HUES48 (cell line): Measurements from ENCODE around the gene CYB561D1.

Source experiments
- H3K27ac ChIP-seq: one replicate; pipeline ENCODE4 v1.7.0; 2013; ENCODE audit warnings: low read depth, low read length, inconsistent platforms
- H3K27me3 ChIP-seq: 2 replicates; pipeline ENCODE4 v1.6.1; 2013; ENCODE audit warnings: mild to moderate bottlenecking, low read length; ENCODE audit not compliant: control insufficient read depth, insufficient read depth
- H3K36me3 ChIP-seq: 2 replicates; pipeline ENCODE4 v1.6.1; 2013; ENCODE audit warnings: low read length; ENCODE audit not compliant: control insufficient read depth, insufficient read depth
- H3K4me1 ChIP-seq: 2 replicates; pipeline ENCODE4 v1.6.1; 2013; ENCODE audit warnings: mild to moderate bottlenecking, low read length; ENCODE audit not compliant: control insufficient read depth, insufficient read depth
- H3K4me3 ChIP-seq: 2 replicates; pipeline ENCODE4 v1.5.1; 2013; ENCODE audit warnings: mild to moderate bottlenecking, low read depth, low read length
- H3K9ac ChIP-seq: 2 replicates; pipeline ENCODE4 v1.6.1; 2013; ENCODE audit warnings: mild to moderate bottlenecking, low read depth, low read length, moderate library complexity
- H3K9me3 ChIP-seq: 2 replicates; pipeline ENCODE4 v1.6.1; 2013; ENCODE audit warnings: low read length; ENCODE audit not compliant: control insufficient read depth, insufficient read depth

The CYB561D1 gene

GRCh38 chr1:109500941-109501381, 7.1 kb downstream of the CYB561D1 start:
- Histone ChIP-seq H3K27me3 (no peaks in the 10 kb centered on the region), H3K27ac (no peak overlapping the region), H3K9ac (no peak overlapping the region), H3K9me3 (no peaks in the 10 kb centered on the region), H3K4me1 (peaks cover 17% of the 10 kb centered on the region), H3K4me3 (no peak overlapping the region), H3K36me3 (no peaks in the 10 kb centered on the region)

GRCh38 chr1:109501644-109502363, 7.9 kb downstream of the CYB561D1 start:
- Histone ChIP-seq H3K4me1 (peaks cover 17% of the 10 kb centered on the region), H3K9me3 (no peaks in the 10 kb centered on the region), H3K36me3 (no peaks in the 10 kb centered on the region), H3K4me3 (no peak overlapping the region), H3K27ac (no peak overlapping the region), H3K9ac (no peak overlapping the region), H3K27me3 (no peaks in the 10 kb centered on the region)

GRCh38 chr1:109502364-109502851, 8.5 kb downstream of the CYB561D1 start:
- no peak overlapping the region for H3K27ac ChIP-seq
- no peaks in the 10 kb centered on the region for H3K27me3 ChIP-seq
- H3K4me3 ChIP-seq: no peak overlapping the region
- H3K4me1 ChIP-seq: peaks cover 15% of the 10 kb centered on the region
- H3K9me3 ChIP-seq: no peaks in the 10 kb centered on the region
- no peaks in the 10 kb centered on the region for H3K36me3 ChIP-seq
- no peak overlapping the region for H3K9ac ChIP-seq

DNA sequence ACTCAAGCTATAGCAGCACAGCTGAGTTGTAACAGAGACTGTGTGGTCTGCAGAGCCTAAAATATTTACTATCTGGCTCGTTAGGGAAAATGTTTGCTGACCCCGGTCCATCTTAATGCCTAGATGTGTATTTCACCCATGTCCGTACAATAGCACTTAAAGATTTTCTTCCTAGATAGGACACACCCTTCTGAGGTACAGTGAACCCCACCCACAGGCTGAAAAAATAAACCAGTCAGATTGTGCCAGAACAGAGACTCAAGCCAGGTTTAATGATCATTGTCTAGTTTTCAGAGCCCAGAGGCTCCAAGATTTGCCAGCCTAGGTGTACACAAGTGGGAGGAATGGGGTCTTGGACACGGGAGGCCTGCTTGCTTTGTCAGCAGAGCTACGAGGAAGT, 10.0 kb downstream of the CYB561D1 start:
- no peak overlapping the region for H3K27ac ChIP-seq
- H3K4me3 ChIP-seq: no peak overlapping the region
- peaks cover 12% of the 10 kb centered on the region for H3K27me3 ChIP-seq
- no peaks in the 10 kb centered on the region for H3K36me3 ChIP-seq
- no peaks in the 10 kb centered on the region for H3K9me3 ChIP-seq
- 0 out of 2 replicates have a peak, but pooled peaks cover 2% of the 10 kb centered on the region for H3K4me1 ChIP-seq
- H3K9ac ChIP-seq: no peak overlapping the region

DNA sequence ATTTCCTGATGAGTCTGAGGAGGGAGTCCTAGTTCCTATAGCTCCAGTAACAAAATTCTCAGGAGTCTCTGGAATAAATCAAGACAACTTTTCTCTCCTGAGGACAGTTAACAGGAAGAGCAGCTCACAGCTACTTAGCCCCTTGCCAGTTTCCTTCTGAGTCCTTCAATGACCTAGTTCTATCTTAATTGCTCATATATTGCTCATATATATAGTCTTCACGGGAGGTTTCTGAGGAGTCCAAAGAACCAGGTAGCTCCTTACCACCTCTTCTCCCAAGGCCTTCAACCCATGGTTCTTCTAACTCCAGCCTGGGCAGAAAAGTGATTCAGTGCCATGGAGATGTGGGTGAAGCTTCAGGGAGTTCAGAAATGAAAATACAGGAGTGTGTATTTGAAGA, 11.1 kb downstream of the CYB561D1 start:
- no peaks in the 10 kb centered on the region for H3K36me3 ChIP-seq
- H3K27ac ChIP-seq: no peak overlapping the region
- no peak overlapping the region for H3K4me3 ChIP-seq
- H3K27me3 ChIP-seq: peaks cover 19% of the 10 kb centered on the region
- H3K9ac ChIP-seq: no peak overlapping the region
- no peaks in the 10 kb centered on the region for H3K9me3 ChIP-seq
- H3K4me1 ChIP-seq: no peaks in the 10 kb centered on the region; the same call in 1 of the 2 replicates

- H3K27me3 ChIP-seq: peaks cover 38% of the 10 kb centered on the region
- peaks cover 5% of the 10 kb centered on the region for H3K4me1 ChIP-seq
These were observed 14.3 kb downstream of the CYB561D1 start for GRCh38 chr1:109508001-109508872.

GRCh38 chr1:109508873-109509175, 14.9 kb downstream of the CYB561D1 start:
- Histone ChIP-seq H3K9me3 (no peaks in the 10 kb centered on the region), H3K4me3 (peak overlapping the region; percentile 85; the same call in 1 of the 2 replicates), H3K27me3 (peaks cover 38% of the 10 kb centered on the region), H3K9ac (no peak overlapping the region), H3K27ac (no peak overlapping the region), H3K36me3 (no peaks in the 10 kb centered on the region), H3K4me1 (peaks cover 5% of the 10 kb centered on the region)

More at GRCh38 chr1:109508001-109508872, 14.3 kb downstream of the CYB561D1 start:
- H3K9ac ChIP-seq: no peak overlapping the region
- no peak overlapping the region for H3K4me3 ChIP-seq
- H3K9me3 ChIP-seq: no peaks in the 10 kb centered on the region
- no peak overlapping the region for H3K27ac ChIP-seq
- no peaks in the 10 kb centered on the region for H3K36me3 ChIP-seq

DNA sequence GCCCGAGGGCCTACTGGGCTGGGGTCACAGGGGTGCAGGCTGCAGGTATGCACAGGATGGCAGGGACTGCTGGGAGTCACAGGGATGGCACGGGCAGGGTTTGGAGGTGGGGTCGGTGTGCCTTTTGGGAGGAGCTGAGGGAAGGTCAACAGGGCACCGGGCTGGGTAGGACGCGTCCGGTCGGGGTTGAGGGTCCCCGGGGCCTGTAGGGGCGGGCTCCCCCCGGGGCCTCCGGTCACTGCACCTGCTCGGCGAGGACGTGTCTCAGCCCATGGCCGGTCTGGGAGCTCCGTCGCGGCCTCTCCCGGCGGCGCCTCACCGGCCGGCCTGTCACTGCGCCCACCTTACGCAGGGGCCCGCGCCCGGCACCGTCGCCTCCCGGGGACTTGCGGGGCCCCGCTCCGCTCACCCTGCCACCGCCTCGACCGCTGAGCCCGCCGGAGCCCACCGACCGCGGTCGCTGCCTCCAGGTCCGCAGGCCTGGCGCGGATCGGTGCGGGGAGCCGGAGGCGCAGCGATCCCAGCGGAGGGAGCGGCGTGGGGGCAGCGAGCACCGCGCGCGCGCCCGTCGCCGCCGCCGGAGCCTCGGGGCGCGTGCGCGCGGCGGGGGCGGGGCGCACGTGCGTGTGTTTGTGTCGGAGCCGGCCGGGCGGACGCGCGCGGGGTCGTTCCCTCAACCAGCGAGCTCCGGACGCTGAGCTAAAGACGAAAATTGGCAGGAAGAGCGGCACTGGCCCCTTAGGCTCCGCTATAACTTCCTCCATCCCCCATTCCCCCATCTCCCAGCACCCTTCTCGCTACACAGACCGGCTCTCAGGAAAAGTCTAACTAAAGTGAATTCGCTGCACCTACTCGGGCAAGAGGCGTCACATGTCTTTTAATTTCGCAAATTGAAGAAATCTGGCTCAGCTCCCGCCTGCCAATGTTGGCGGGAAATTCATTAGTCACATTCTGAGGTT, 15.6 kb downstream of the CYB561D1 start, which contains the start of gene AMIGO1:
Gene AMIGO1, minus strand, starts transcription at position 552 of the 959 bp plus-strand sequence. CDS start 815 bp downstream, outside the sequence.
- Histone ChIP-seq H3K27me3 (peaks cover 38% of the 10 kb centered on the region), H3K27ac (no peak within 1 kb of the TSS), H3K9ac (no peak within 1 kb of the TSS), H3K9me3 (no peaks in the 10 kb centered on the region), H3K4me3 (peak within 1 kb of the TSS; percentile 85), H3K4me1 (peaks cover 5% of the 10 kb centered on the region), H3K36me3 (no peaks in the 10 kb centered on the region)

GRCh38 chr1:109513110-109513710, 19.3 kb downstream of the CYB561D1 start:
- H3K4me3 ChIP-seq: no peak overlapping the region
- H3K27me3 ChIP-seq: peaks cover 33% of the 10 kb centered on the region
- peaks cover 5% of the 10 kb centered on the region for H3K4me1 ChIP-seq
- no peaks in the 10 kb centered on the region for H3K9me3 ChIP-seq
- H3K36me3 ChIP-seq: no peaks in the 10 kb centered on the region
- no peak overlapping the region for H3K27ac ChIP-seq
- H3K9ac ChIP-seq: no peak overlapping the region

DNA sequence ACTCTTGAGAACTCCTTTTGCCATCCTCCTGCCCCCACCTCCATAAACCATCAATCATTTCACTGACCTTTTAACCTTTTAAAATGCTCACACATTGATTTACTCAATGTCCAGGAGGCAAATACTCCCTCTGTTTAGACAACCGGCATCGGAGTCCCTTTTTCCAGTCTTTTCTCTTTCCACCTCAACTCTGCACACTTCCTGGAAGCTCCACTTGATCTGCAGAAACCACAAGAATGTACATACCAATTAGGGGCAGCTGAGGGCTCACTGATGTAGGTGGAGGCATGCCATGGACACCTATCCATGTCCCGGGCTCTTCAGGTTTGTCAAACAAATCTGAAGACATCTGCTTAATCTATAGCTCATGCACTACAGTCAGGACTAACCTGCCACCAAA, 21.0 kb downstream of the CYB561D1 start:
- Histone ChIP-seq H3K36me3 (no peaks in the 10 kb centered on the region), H3K27ac (no peak overlapping the region), H3K27me3 (peaks cover 20% of the 10 kb centered on the region), H3K9ac (no peak overlapping the region), H3K4me1 (peaks cover 5% of the 10 kb centered on the region), H3K4me3 (no peak overlapping the region), H3K9me3 (no peaks in the 10 kb centered on the region)
